ENCODE data around the gene FBXO45. TPM values are rescaled to one million over a fixed set of nuclear protein-coding genes. Genes with fewer than 3 reads are reported as not detected.
A peak's percentile ranks its signal among the peaks of the same experiment; 100 is the strongest.
"Not testable (repeated sequence)": the region's sequence is repeated elsewhere in the genome, so short reads cannot be mapped to it uniquely, and the experiment has no call there.

FBXO45 gene, protein sequence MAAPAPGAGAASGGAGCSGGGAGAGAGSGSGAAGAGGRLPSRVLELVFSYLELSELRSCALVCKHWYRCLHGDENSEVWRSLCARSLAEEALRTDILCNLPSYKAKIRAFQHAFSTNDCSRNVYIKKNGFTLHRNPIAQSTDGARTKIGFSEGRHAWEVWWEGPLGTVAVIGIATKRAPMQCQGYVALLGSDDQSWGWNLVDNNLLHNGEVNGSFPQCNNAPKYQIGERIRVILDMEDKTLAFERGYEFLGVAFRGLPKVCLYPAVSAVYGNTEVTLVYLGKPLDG
- 10 to 100 TPM; 14.9 to 15.4 TPM for total RNA-seq

GRCh38 chr3:196568246-196569002, at the start of gene FBXO45, which contains the start of gene WDR53:
Gene FBXO45, plus strand, starts transcription at chr3:196568660. Its CDS starts 325 bp downstream, at chr3:196568985.
Gene WDR53, minus strand, starts transcription at chr3:196568554. Its CDS starts 7,079 bp downstream, at chr3:196561475.
- H3K27ac Mint-ChIP-seq, result peak within 1 kb of the TSS; percentile 93 to 98
- peaks cover 9 to 19% of the 10 kb centered on the region in 2 donors for H3K36me3 Mint-ChIP-seq
- no peaks in the 10 kb centered on the region for H3K9me3 Mint-ChIP-seq
- ATAC-seq (peak; percentile 96 to 98), DNase-seq (ENCODE audit: low spot score in 2 of 2) (peak; percentile 93)

DNA sequence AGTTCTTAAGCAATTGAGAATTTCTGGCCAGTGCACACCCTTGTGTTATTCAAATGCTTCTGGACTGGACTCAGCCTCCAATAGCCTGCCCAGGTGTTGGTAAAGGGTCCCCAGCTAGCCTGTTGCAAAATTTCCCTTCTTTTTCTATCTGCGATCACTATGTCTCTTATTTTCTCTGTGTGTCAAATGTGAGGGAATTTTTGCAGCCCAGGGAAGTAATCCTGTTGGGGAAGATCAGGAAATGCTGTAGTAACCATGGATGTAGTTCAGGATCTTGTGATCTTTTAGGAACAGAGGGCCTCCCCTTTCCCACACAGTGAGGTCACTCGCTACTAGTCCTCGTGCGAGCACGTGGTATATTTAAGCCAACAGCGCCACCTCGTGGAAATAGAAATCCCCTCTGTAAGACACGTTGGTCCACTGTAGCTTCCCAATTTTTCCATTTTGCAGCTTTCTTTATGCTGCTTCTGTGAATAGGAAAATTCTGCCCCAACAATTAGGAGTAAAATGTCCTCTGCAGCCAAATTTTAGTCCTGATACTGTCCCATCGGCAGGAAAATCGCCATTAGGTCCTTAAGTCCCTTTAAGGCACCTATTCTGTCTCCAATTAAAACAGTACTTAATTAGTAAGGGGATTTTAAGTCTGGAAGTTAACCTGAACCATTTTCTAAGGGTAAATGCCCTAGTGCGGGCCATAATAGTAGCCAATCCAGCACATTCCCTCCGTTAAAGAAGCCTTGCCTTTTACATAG, 49.3 kb upstream of the FBXO45 start:
- H3K27ac Mint-ChIP-seq, result no peak overlapping the region
- ATAC-seq (peak; percentile 85 to 95), DNase-seq (ENCODE audit: low spot score in 2 of 2) (peak in 1 of 2 donors; percentile 75)
- peaks cover 49 to 50% of the 10 kb centered on the region in 2 donors for H3K36me3 Mint-ChIP-seq
- H3K9me3 Mint-ChIP-seq, result peaks cover 35 to 43% of the 10 kb centered on the region in 2 donors

- Mint-ChIP-seq H3K36me3 (peaks cover 47 to 50% of the 10 kb centered on the region in 2 donors), H3K9me3 (peaks cover 34 to 41% of the 10 kb centered on the region in 2 donors), H3K27ac (no peak overlapping the region)
- ATAC-seq (peak in 1 of 2 donors; percentile 13), DNase-seq (ENCODE audit: low spot score in 2 of 2) (peak in 1 of 2 donors; percentile 45)
These were observed 48.8 kb upstream of the FBXO45 start for GRCh38 chr3:196519718-196520082.

DNA sequence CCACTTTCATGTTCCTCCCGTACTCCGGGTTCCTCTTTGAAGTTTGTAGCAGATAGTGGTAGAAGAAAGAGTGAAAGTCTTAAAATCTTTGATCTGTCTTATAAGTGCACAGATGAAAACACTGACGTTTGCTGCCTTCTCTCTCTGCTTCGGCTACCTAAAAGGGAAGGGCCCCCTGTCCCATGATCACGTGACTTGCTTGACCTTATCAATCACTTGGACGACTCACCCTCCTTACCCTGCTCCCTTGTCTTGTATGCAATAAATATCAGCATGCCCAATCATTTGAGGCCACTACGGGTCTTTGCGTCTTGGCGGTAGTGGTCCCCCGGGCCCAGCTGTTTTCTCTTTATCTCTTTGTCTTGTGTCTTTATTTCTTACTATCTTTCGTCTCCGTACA, 47.2 kb upstream of the FBXO45 start:
- Mint-ChIP-seq H3K9me3 (peaks cover 31 to 37% of the 10 kb centered on the region in 2 donors), H3K36me3 (peaks cover 40 to 46% of the 10 kb centered on the region in 2 donors)
- H3K27ac Mint-ChIP-seq; ATAC-seq; DNase-seq (ENCODE audit: low spot score in 2 of 2): not testable (repeated sequence)

DNA sequence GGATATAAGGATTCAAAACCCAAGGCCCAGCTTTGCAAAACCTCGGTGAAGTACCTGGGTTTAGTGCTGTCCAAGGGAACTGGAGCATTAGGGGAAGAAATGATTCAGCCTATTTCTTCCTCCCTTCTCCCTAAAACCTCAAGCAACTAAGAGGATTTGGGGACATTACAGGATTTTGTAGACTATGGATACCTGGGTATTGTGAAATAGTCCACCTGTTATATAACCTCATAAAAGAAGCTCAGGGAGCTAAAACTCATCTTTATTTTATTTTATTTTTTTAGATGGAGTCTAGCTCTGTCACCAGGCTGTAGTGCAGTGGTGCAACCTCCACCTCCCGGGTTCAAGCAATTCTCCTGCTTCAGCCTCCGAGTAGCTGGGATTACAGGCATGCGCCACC, 44.6 kb upstream of the FBXO45 start:
- ATAC-seq, result no peak
- peaks cover 31 to 40% of the 10 kb centered on the region in 2 donors for H3K36me3 Mint-ChIP-seq
- H3K9me3 Mint-ChIP-seq, result peaks cover 26 to 32% of the 10 kb centered on the region in 2 donors
- H3K27ac Mint-ChIP-seq, result no peak overlapping the region
- no peak for DNase-seq (ENCODE audit: low spot score in 2 of 2)

GRCh38 chr3:196524527-196524926, 43.9 kb upstream of the FBXO45 start:
- ATAC-seq (no peak), DNase-seq (ENCODE audit: low spot score in 2 of 2) (no peak)
- Mint-ChIP-seq H3K9me3 (peaks cover 19 to 25% of the 10 kb centered on the region in 2 donors), H3K36me3 (peaks cover 24 to 33% of the 10 kb centered on the region in 2 donors), H3K27ac (no peak overlapping the region)

DNA sequence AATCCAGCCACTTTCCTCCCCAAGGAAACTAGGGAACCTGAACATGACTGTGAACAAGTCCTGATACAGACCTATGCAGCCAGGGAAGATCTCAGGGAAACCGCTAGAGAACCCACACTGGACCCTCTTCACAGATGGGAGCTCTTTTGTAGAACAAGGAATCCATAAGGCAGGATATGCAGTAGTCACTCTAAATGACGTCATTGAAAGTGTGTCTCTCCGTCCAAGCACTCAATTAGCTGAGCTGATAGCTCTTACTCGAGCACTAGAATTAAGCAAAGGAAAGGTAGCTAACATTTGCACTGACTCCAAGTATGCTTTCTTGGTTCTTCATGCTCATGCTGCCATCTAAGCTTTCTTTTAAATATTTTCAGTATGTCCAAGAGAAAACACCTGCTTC, 43.3 kb upstream of the FBXO45 start:
- DNase-seq (ENCODE audit: low spot score in 2 of 2), result no peak
- H3K36me3 Mint-ChIP-seq, result peaks cover 18 to 27% of the 10 kb centered on the region in 2 donors
- H3K9me3 Mint-ChIP-seq, result peaks cover 14 to 19% of the 10 kb centered on the region in 2 donors
- no peak for ATAC-seq
- no peak overlapping the region for H3K27ac Mint-ChIP-seq

DNA sequence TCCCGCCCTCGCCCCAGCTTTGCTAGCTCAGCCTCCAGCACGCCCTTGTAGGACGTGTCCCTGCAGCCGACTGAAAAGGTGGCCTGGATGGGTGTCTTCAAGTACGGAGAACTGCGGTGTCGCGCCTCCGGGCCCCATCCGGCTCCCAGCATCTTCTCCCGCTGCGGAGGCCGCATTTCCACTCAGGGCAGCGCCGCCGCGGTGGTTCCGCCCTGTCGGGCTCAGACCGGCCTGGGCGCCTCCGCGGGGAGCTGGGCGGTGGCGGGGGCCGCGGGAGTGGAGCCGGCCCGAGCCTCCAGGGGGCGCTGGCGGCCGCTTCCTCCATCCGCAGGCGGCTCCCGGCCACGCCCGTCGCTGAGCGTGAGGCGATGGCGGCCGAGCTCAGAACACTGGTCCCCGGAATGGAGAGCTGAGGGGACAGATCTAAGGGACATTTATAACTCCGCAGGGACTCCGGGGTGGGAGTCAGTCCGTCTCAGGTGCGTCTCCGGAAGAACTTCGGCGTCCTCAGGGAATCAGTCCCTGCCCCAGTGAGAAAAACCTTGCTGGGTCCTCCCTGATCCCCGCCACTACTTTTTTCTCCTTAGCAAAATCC, 39.7 kb upstream of the FBXO45 start:
- ATAC-seq (peak; percentile 97 to 98), DNase-seq (ENCODE audit: low spot score in 2 of 2) (peak; percentile 80 to 95)
- no peak overlapping the region for H3K27ac Mint-ChIP-seq
- H3K36me3 Mint-ChIP-seq, result peaks cover 5 to 6% of the 10 kb centered on the region in 2 donors
- peaks cover 6% of the 10 kb centered on the region in 2 donors for H3K9me3 Mint-ChIP-seq

- no peak for DNase-seq (ENCODE audit: low spot score in 2 of 2)
- no peak overlapping the region for H3K27ac Mint-ChIP-seq
These were observed 37.0 kb upstream of the FBXO45 start for GRCh38 chr3:196531418-196531817.

GRCh38 chr3:196533260-196533681, 35.2 kb upstream of the FBXO45 start:
- ATAC-seq, result no peak
- no peak overlapping the region for H3K27ac Mint-ChIP-seq

More at GRCh38 chr3:196531418-196531817, 37.0 kb upstream of the FBXO45 start:
- Mint-ChIP-seq H3K36me3 (peaks cover 5 to 6% of the 10 kb centered on the region in 2 donors), H3K9me3 (peaks cover 6% of the 10 kb centered on the region in 2 donors)
- no peak for ATAC-seq

DNA sequence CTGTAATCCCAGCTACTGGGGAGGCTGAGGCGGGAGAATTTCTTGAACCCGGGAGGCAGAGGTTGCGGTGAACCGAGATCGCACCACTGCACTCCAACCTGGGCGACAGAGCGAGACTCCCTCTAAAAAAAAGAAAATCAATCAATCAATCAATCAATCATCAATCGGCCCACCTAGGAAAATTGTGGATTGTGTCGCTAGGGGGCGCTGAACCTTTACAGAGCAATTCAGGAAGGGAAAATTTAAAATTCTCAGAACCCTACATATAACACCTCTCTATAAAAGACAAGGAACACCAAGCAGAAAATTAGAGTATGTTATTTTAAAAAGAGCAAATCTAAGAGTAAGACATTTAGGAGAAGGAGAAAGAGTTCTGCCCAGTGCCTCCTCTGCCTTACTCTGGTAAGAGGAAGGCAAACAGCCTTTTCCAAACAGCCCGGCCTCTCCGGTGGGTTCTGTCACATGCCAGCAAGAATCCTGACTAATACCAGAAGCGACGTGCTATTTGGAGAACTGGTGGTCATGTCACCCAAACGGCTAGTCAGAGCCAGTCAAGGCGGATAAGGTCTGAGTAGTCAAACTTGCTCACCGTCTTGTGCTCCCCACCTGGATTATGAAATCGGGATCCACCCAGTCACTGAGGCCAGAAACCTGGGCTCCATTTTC, 31.0 kb upstream of the FBXO45 start:
- DNase-seq (ENCODE audit: low spot score in 2 of 2), result peak in 1 of 2 donors; percentile 75
- Mint-ChIP-seq H3K27ac (no peak overlapping the region), H3K36me3 (no peaks in the 10 kb centered on the region), H3K9me3 (no peaks in the 10 kb centered on the region)
- ATAC-seq, result peak in 1 of 2 donors; percentile 37

More at GRCh38 chr3:196533260-196533681, 35.2 kb upstream of the FBXO45 start:
- H3K36me3 Mint-ChIP-seq, result peaks cover 5 to 6% of the 10 kb centered on the region in 2 donors
- DNase-seq (ENCODE audit: low spot score in 2 of 2), result no peak
- H3K9me3 Mint-ChIP-seq, result peaks cover 6% of the 10 kb centered on the region in 2 donors

DNA sequence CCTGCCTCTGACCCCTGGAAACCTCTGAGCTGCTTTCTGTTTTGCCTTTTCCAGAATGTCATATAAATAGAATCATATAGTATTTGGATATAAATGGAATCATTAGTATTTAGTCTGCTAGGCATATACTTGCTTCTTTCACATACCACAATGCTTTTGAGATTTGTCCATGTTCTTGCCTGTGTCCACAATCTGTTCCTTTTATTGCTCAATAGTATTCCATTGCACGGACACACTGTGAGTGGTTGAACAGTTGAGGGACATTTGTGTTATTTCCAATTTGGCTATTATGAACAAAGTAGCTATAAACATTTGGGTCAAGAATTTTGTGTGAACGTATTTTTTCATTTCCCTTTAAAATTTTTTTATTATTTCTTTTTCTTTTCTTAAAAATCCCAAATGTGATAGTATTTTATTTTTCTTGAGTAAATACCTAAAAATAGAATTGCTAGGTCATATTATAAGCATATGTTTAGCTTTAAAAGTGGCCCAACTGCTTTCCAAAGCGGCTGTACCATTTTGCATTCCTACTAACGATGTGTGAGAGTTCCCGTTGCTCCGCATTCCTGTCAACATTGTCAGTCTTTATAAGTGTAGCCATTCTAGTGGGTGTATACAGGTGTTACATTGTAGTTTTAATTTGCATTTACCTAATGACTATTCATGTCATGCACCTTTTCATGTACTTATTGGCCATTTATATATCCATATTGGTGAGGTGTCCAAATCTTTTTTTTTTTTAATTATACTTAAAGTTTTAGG, 26.6 kb upstream of the FBXO45 start:
- no peak overlapping the region for H3K27ac Mint-ChIP-seq
- DNase-seq (ENCODE audit: low spot score in 2 of 2) (no peak), ATAC-seq (no peak)
- H3K9me3 Mint-ChIP-seq, result no peaks in the 10 kb centered on the region
- H3K36me3 Mint-ChIP-seq, result no peaks in the 10 kb centered on the region

DNA sequence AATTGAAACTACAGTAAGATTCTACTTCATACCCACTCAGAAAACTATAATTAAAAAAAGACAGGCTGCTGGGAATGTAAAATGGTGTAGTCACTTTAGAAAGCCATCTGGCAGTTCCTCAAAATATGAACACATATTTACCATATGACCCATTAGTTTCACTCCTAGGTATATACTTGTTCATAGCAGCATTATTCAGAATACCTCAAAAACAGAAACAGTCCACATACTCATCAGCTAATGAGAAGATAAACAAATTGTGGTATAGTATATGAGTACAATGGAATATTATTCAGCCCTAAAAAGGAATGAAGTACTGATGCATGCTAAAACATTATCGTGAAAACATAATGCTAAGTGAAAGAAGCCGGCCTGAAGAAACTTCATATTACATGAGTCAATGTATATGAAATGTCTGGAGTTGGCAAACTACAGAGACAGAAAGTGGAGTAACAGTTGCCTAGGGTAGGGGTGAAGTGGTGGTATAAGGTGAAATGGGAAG, 23.9 kb upstream of the FBXO45 start:
- DNase-seq (ENCODE audit: low spot score in 2 of 2) (no peak), ATAC-seq (peak in 1 of 2 donors; percentile 46)
- Mint-ChIP-seq H3K36me3 (peaks cover 4 to 13% of the 10 kb centered on the region in 2 donors), H3K9me3 (peaks cover 5 to 8% of the 10 kb centered on the region in 2 donors), H3K27ac (no peak overlapping the region)

GRCh38 chr3:196546537-196546936, 21.9 kb upstream of the FBXO45 start:
- ATAC-seq, result no peak
- H3K9me3 Mint-ChIP-seq, result peaks cover 14 to 16% of the 10 kb centered on the region in 2 donors
- DNase-seq (ENCODE audit: low spot score in 2 of 2), result no peak
- H3K27ac Mint-ChIP-seq, result no peak overlapping the region
- peaks cover 4 to 26% of the 10 kb centered on the region in 2 donors for H3K36me3 Mint-ChIP-seq

DNA sequence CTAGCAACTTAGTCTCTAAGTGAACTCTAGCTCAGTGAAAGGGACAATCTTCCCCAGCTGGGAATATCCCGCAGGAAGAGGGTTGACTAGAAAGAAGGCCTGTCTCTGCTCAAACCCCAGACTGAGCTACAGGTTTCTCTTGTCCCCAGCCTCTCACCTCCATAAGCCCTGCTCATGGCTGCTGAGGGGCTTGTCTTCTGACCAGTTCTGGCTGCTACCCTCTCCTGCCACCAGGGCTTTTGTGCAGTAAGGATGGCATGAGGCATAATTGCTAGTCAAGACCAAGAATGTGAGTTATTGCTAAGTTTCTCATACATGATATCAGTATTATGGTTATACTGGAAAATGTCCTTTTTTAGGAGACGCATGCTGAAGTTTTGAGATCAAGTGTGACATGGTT, 21.4 kb upstream of the FBXO45 start:
- DNase-seq (ENCODE audit: low spot score in 2 of 2), result no peak
- Mint-ChIP-seq H3K36me3 (peaks cover 4 to 26% of the 10 kb centered on the region in 2 donors), H3K27ac (no peak overlapping the region), H3K9me3 (peaks cover 14 to 16% of the 10 kb centered on the region in 2 donors)
- no peak for ATAC-seq
